OCI-M2 (cell line): ENCODE results near the gene CNTN4.
"Not testable (repeated sequence)": the region's sequence is repeated elsewhere in the genome, so short reads cannot be mapped to it uniquely, and the experiment has no call there.

ENCODE experiments used
- DNase-seq: peaks from one replicate; lab custom pipeline; 2025; ENCODE audit not compliant: unreplicated experiment; lab: John Stamatoyannopoulos, UW

CNTN4 gene

GRCh38 chr3:2774481-2775249, 676.0 kb downstream of the CNTN4 start:
- DNase-seq = no peak

GRCh38 chr3:2783261-2783660, 684.6 kb downstream of the CNTN4 start:
- DNase-seq = no peak

GRCh38 chr3:2784627-2785026, 686.0 kb downstream of the CNTN4 start:
- DNase-seq = no peak

- no peak for DNase-seq
Observed at GRCh38 chr3:2790266-2790815, 691.7 kb downstream of the CNTN4 start.

GRCh38 chr3:2792432-2792831, 693.8 kb downstream of the CNTN4 start:
- no peak for DNase-seq

DNA sequence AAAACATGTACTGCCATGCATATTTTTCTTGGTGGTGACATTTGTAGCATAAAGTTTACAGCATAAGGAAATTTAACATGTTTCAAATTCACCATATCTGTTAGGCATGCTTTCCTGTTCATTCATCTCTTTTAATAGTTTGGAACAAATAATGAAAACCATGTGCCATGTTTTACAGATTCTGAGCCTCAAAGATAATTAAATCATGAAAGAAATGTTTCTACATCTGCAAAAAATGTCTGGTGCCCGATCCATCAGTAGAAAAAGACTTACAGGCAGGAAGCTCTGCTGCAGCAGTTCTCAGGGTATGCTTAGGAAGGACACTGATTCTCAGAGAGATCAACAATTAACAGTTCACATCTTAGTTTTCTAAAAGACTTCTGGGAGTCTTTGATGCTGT, 695.3 kb downstream of the CNTN4 start:
- no peak for DNase-seq

- no peak for DNase-seq
Observed at GRCh38 chr3:2802429-2802828, 703.8 kb downstream of the CNTN4 start.

- no peak for DNase-seq
Observed at GRCh38 chr3:2807514-2807913, 708.8 kb downstream of the CNTN4 start.

GRCh38 chr3:2810723-2811122, 712.1 kb downstream of the CNTN4 start:
- DNase-seq = no peak

- DNase-seq = no peak
Observed at GRCh38 chr3:2819571-2819970, 720.9 kb downstream of the CNTN4 start.

DNA sequence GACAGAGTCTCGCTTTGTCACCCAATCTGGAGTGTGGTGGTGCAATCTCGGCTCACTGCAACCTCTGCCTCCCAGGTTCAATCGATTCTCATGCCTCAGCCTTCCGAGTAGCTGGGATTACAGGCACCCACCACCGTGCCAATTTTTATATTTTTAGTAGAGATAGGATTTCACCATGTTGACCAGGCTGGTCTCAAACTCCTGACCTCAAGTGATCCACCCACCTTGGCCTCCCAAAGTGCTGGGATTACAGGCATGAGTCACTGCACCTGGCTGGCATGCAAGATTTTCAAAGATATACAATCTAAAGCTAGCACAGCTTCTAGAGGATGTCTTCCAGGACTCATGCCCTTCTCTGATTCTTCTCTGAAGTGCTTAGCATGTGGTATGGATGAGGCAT, 722.3 kb downstream of the CNTN4 start:
- DNase-seq = not testable (repeated sequence)

- no peak for DNase-seq
Observed at GRCh38 chr3:2822611-2823010, 723.9 kb downstream of the CNTN4 start.

DNA sequence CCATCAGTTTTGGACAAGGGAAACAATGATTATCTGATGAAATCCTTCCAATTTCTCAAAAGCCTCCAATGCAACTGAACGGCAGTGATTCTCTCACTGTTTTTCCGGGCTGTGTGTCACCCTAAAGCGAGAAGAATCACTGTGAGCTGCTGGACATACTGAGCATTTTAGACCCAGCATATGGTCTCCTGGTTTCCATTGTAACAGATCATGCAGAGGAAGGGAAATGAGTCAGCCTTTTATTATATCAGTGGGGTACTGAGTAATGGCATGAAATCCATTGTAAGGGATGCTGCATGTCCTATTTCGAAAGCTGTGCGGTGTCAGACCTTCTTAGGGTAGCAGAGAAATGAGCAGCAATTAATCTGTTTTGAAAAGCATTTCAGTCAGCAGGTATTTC, 724.4 kb downstream of the CNTN4 start:
- DNase-seq = no peak

DNA sequence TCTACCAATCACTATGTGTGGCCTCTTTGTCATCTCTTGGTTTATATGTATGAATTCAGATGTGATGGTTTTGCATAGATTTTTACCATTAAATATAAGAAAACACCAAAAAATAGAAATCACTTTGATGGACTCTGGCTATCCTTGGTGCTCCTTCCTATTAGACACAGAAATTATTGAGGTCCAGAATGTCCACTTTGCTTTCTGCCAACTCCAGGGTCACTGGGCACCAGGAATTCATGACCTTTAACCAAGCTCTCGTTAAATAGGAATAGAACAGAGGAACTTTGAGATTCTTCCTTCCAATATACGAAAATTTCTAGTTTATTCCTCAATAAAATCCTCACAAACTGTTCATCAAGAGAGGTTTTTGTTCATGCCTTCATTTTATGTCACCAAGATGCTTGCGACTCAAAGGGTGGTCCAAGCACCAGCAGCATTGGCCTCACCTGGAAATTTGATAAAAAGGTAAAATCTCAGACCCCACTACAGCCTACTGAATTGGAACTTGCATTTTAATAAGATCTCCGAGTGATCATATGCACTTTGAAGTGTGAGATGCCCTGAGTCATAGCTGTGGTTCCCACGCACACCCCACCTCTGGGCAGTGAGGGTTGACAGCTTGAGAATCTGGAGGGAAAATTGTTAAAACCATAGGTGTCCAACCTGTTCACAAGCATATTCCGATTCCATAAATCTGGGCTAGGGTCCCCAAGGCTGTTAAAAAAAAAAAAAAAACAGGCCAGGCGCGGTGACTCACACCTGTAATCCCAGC, 725.0 kb downstream of the CNTN4 start:
- no peak for DNase-seq

DNA sequence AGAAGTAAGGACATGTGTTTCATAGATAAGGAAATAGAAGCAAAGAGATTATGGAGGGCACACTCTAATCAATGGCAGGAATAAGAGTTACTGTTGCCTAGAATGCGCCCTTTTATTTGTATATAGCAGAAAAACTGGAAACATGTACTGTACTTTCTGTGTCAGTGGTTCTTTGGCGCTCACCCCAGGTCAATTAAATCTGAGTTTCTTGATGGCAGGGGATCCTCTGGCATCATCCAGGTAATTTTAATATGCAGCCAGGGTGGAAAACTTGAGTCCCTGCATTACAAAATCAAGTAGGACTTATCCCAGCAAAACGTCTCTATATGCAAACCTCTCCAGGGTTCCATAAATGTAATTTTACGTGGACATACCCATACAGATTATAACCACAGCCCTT, 727.4 kb downstream of the CNTN4 start:
- no peak for DNase-seq

DNA sequence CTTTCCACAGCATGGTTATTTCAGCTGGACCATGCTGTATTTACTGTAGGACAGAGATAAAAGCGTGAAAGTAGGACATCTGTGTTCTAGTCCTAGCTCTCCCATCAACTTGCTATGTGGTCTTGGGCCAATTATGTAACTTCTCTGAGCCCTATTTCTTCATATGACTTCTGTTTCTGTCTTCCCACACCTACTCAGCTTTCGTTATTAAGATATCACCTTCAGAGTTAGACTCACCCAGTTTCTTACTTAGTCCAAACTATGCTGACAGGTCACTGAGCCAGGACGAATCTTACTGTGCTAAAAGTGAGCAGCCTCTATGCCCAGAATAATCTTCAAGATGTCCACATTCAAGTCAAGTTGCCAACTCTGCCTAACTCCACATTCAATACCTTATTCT, 727.8 kb downstream of the CNTN4 start:
- DNase-seq = no peak

DNA sequence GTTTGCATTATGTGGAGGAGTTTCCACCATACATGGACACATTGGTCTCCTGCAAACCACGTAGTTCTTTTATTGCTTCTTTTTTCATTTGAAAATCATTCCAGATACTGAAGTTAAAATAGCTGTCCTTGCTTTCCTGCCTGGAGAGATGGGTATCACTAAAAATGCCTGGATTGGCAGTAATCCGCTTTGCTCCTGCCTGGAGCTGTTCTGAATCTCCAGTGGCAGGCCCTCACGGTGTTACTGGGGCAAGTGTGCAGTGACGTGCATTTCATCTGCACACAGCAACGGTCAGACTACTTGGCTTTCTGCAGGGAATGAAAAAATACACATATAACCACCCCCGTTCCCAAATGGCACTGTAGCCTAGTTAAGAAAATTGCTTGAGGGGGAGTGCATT, 738.6 kb downstream of the CNTN4 start:
- no peak for DNase-seq

GRCh38 chr3:2837910-2838309, 739.2 kb downstream of the CNTN4 start:
- DNase-seq = no peak

GRCh38 chr3:2838546-2839157, 740.0 kb downstream of the CNTN4 start:
- DNase-seq = no peak

GRCh38 chr3:2839876-2840275, 741.2 kb downstream of the CNTN4 start:
- DNase-seq = no peak

GRCh38 chr3:2847062-2847841, 748.6 kb downstream of the CNTN4 start:
- no peak for DNase-seq
